ENCODE measurements around the gene RABEP2. TPM values are rescaled to one million over a fixed set of nuclear protein-coding genes. Genes with fewer than 3 reads are reported as not detected.
"Not testable (repeated sequence)": the region's sequence is repeated elsewhere in the genome, so short reads cannot be mapped to it uniquely, and the experiment has no call there.

The RABEP2 gene
- total and polyA plus RNA-seq, 12 donors = 11.8 to 47.6 (median 15.9) TPM

DNA sequence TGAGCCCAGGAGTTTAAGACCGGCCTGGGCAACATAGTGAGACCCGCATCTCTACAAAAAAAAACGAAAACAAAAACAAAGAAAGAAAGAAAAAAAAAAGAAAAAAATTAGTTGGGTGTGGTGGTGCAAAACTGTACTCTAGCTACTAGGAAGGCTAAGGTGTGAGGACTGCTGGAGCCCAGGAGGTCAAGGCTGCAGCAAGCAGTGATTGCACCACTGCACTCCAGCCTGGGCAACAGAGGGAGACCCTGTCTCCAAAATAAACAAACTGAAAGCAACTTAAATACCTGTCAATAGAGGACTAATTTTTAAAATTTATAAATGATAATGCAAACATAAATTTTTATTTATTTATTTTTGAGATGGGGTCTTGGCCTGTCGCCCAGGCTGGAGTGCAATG, 29.4 kb downstream of the RABEP2 start:
- intact Hi-C loops (cut with DNase I) = no loop called here
- Histone ChIP-seq H3K4me1 (no peaks in the 10 kb centered on the region), H3K36me3 (peaks cover 0 to 12% (median 0%) of the 10 kb centered on the region in 9 donors), H3K9me3 (no peaks in the 10 kb centered on the region), H3K4me3 (no peak overlapping the region), H3K27me3 (no peaks in the 10 kb centered on the region), H3K27ac (no peak overlapping the region)
- TF ChIP-seq, protein P1, sequence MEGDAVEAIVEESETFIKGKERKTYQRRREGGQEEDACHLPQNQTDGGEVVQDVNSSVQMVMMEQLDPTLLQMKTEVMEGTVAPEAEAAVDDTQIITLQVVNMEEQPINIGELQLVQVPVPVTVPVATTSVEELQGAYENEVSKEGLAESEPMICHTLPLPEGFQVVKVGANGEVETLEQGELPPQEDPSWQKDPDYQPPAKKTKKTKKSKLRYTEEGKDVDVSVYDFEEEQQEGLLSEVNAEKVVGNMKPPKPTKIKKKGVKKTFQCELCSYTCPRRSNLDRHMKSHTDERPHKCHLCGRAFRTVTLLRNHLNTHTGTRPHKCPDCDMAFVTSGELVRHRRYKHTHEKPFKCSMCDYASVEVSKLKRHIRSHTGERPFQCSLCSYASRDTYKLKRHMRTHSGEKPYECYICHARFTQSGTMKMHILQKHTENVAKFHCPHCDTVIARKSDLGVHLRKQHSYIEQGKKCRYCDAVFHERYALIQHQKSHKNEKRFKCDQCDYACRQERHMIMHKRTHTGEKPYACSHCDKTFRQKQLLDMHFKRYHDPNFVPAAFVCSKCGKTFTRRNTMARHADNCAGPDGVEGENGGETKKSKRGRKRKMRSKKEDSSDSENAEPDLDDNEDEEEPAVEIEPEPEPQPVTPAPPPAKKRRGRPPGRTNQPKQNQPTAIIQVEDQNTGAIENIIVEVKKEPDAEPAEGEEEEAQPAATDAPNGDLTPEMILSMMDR (IDR thresholded peaks at IDR 0.05) = no peak
- WGBS, 2 donors = 91 to 94% methylated on average over 4 of the region's 4 CpGs
- no peak for ATAC-seq
- DNase-seq = no peak

DNA sequence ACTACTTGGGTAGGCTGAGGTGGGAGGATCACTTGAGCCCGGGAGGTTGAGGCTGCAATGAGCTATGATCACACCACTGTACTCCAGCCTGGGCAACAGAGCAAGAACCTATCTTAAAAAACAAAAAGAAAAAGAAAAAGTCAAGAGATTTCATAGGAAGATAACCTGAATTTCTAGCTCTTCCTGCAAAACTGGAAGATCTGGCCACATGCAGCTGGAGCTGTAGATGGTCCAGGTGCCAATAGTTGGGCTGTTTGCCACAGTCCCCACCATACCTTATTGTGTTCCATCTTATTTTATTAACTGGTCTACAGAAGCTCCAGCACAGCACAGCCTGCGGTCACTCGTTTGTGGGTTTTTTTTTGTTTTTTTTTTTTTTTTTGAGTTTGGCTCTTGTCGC, 31.7 kb downstream of the RABEP2 start:
- H3K27ac ChIP-seq = no peak overlapping the region
- WGBS, 2 donors = 91 to 95% methylated on average over 4 of the region's 4 CpGs
- H3K36me3 ChIP-seq = peaks cover 0 to 7% (median 0%) of the 10 kb centered on the region in 9 donors
- no peak overlapping the region for H3K4me3 ChIP-seq
- H3K4me1 ChIP-seq = no peaks in the 10 kb centered on the region
- H3K27me3 ChIP-seq = no peaks in the 10 kb centered on the region
- no peaks in the 10 kb centered on the region for H3K9me3 ChIP-seq
- TF ChIP-seq, protein P1 (IDR thresholded peaks at IDR 0.05) = no peak
- ATAC-seq (no peak), DNase-seq (no peak)
- intact Hi-C loops (cut with DNase I) = no loop called here

DNA sequence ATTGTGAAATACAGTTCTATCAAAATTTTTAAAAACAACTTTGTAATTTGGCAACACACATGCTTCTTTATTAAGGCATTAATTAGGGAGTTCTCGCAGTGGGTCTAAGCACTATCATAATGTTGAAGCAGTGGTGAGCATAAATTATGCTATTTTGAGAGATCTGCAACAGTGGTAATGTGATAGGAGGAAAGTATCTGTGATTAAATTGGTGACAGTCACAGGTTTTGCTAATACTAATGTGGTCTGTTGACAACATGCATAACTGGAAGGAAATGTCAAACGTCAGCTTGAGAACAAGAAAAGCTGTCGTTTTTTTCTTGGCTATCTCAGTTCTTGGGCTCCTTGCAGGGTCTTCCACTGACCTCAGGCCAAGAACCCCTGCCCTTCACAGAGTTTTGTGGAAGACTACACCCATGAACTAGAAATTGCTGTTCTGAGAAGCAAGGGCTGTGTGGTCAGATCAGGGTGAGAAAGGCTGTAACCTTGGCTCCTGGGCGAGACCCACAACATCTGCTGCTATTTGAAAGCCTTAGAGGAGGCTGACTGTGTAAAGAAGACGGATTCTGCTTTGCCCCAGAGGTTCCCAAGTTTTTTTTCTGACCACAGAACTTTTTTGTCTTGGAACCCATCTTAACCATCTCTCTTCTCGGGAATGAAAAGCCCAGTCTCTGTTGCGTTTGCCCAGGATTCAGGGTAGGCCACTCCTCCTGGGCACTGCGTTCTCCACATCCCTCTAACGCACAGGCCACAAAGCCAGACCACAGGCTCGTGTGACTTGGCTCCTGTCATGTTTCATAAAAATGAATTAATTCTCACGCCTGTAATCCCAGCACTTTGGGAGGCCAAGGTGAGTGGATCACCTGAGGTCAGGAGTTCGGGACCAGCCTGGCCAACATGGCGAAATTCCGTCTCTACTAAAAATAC, 32.8 kb downstream of the RABEP2 start:
- 73 to 75% methylated on average over 14 of the region's 14 CpGs for WGBS, 2 donors
- TF ChIP-seq, protein P1 (IDR thresholded peaks at IDR 0.05) = no peak
- H3K4me3 ChIP-seq = no peak overlapping the region
- ATAC-seq = no peak
- DNase-seq = no peak
- H3K36me3 ChIP-seq = peaks cover 0 to 3% (median 0%) of the 10 kb centered on the region in 9 donors
- H3K27me3 ChIP-seq = no peaks in the 10 kb centered on the region
- intact Hi-C loops (cut with DNase I) = no loop called here
- no peaks in the 10 kb centered on the region for H3K4me1 ChIP-seq
- H3K9me3 ChIP-seq = no peaks in the 10 kb centered on the region
- H3K27ac ChIP-seq = no peak overlapping the region

DNA sequence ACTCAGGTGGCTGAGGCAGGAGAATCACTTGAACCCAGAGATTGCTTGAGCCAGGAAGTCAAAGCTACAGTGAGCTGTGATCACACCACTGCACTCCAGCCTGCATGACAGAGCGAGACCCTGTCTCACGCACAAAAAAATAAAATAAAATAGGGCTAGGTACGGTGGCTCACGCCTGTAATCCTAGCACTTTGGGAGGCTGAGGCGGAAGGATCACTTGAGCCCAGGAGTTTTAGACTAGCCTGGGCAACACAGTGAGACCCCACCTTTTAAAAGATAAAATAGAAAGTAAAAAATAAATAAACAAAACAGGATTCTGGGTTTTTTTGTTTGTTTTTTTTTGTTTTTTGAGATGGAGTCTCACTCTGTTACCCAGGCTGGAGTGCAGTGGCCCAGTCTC, 34.7 kb downstream of the RABEP2 start:
- H3K27ac ChIP-seq; DNase-seq; H3K27me3 ChIP-seq; intact Hi-C loops (cut with DNase I); H3K4me1 ChIP-seq; H3K9me3 ChIP-seq; ATAC-seq; H3K4me3 ChIP-seq; H3K36me3 ChIP-seq: not testable (repeated sequence)
- 97% methylated on average over 5 of the region's 5 CpGs for WGBS, 2 donors

DNA sequence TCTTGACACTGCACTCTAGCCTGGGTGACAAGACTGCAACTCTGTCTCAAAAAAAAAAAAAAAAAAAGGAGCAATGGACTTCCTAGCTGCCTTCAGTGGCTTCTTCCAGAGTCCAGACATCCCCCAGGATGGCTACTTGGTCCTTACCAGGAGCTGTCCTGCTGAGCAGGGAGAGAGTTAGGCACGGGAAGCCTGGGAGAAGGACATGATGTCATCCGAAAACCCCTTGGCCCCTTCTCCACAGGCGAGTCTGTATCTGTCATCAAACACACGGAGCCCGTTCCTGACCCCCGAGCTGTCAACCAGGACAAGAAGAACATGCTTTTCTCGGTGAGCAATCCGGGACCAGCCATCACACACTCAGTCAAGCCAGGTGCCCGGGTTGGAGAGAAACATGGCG, 38.1 kb downstream of the RABEP2 start:
- intact Hi-C loops (cut with DNase I) = no loop called here
- H3K4me3 ChIP-seq = no peak overlapping the region
- TF ChIP-seq, protein P1 (IDR thresholded peaks at IDR 0.05) = no peak
- no peak overlapping the region for H3K27ac ChIP-seq
- H3K27me3 ChIP-seq = peaks cover 0 to 11% (median 5%) of the 10 kb centered on the region in 7 donors
- H3K36me3 ChIP-seq = no peaks in the 10 kb centered on the region
- DNase-seq = no peak
- no peaks in the 10 kb centered on the region for H3K4me1 ChIP-seq
- H3K9me3 ChIP-seq = no peaks in the 10 kb centered on the region
- no peak for ATAC-seq
- WGBS, 2 donors = 41 to 51% methylated on average over 10 of the region's 10 CpGs

All from heart right ventricle (tissue), 16 donors.